Endothelial cell of umbilical vein (primary cell): ENCODE measurements around the gene TMEM125. TPM values are rescaled to one million over a fixed set of nuclear protein-coding genes. Genes with fewer than 3 reads are reported as not detected.

ENCODE experiments used
- BruUV-seq: library from RNA; stranded (reverse); fragments of 400-500 nt; replicated peaks from 2 replicates; lab custom pipeline; 2021; lab: Mats Ljungman, UMichigan
- CTCF ChIA-PET: fragments of 300-600, 350-600 bp; sonication (Branson Sonifier 250); formaldehyde crosslinking; loops from one replicate; lab custom pipeline; 2021; ENCODE audit warnings: antibody characterized with exemption, inconsistent platforms; lab: Charles Lee
- POLR2A ChIA-PET: fragments of 300-600, 350-600 bp; sonication (Branson Sonifier 250); formaldehyde crosslinking; loops from one replicate; lab custom pipeline; 2021; ENCODE audit warnings: antibody characterized with exemption, inconsistent platforms; lab: Charles Lee
- DNase-seq: peaks from one replicate; pipeline ENCODE4 v3.0.0-alpha.2; 2011; ENCODE audit warnings: low read depth, low spot score
- FAIRE-seq: peaks from 2 replicates; lab custom pipeline; 2011; peaks lifted over from hg19 to GRCh38; lab: Jason Lieb, UNC
- H2AFZ ChIP-seq: 2 replicates; pipeline ENCODE4 v1.6.0; 2012; ENCODE audit warnings: low read depth, low read length, control low read depth, inconsistent platforms
- H3K27ac ChIP-seq: 2 replicates; pipeline ENCODE4 v1.5.1; 2011; ENCODE audit warnings: low read depth, mild to moderate bottlenecking, control low read depth, low read length, moderate library complexity; ENCODE audit not compliant: insufficient read depth
- H3K27me3 ChIP-seq, 2 experiments: 2 replicates each; pipeline versions ENCODE4 v1.6.0 to v1.6.1; 2011; ENCODE audit warnings: low read length in 2 of 2, mixed read lengths in 1 of 2; ENCODE audit not compliant: control insufficient read depth in 2 of 2, insufficient read depth in 2 of 2
- H3K36me3 ChIP-seq, 2 experiments: 2 replicates in 1 of 2; 3 replicates in 1 of 2; pipeline ENCODE4 v1.5.1; 2011; ENCODE audit warnings: low read length in 2 of 2, mild to moderate bottlenecking in 1 of 2, moderate library complexity in 1 of 2; ENCODE audit not compliant: control insufficient read depth in 2 of 2, insufficient read depth in 2 of 2; ENCODE audit errors: extremely low read depth in 1 of 2
- H3K4me1 ChIP-seq: 3 replicates; pipeline ENCODE4 v1.5.1; 2011; ENCODE audit warnings: mild to moderate bottlenecking, low read length; ENCODE audit not compliant: control insufficient read depth, insufficient read depth; ENCODE audit errors: extremely low read depth
- H3K4me2 ChIP-seq: 2 replicates; pipeline ENCODE4 v1.6.1; 2011; ENCODE audit warnings: low read length, control low read depth, mixed read lengths; ENCODE audit not compliant: insufficient read depth
- H3K4me3 ChIP-seq, 3 experiments: fragments of 200-600 bp in 1 of 3; sonication (generic), shearing (Covaris generic) in 1 of 3; replicated peaks in 1 of 3; 2 replicates each; pipeline ENCODE4 v1.5.1; 2011 to 2016; ENCODE audit warnings: control low read depth in 3 of 3, low read length in 3 of 3, mild to moderate bottlenecking in 2 of 3, inconsistent platforms in 1 of 3, low read depth in 1 of 3, moderate library complexity in 1 of 3; ENCODE audit not compliant: insufficient read depth in 1 of 3
- H3K79me2 ChIP-seq: 2 replicates; pipeline ENCODE4 v1.6.0; 2012; ENCODE audit warnings: low read length, inconsistent platforms; ENCODE audit not compliant: control insufficient read depth, insufficient read depth
- H3K9ac ChIP-seq: replicated peaks from 2 replicates; pipeline ENCODE3; 2011; ENCODE audit warnings: low read length, control low read depth; ENCODE audit not compliant: insufficient read depth; ENCODE audit errors: extremely low read depth
- H3K9me1 ChIP-seq: replicated peaks from 3 replicates; pipeline ENCODE4 v1.6.0; 2011; ENCODE audit warnings: mild to moderate bottlenecking, low read length; ENCODE audit not compliant: control insufficient read depth, insufficient read depth; ENCODE audit errors: extremely low read depth
- H3K9me3 ChIP-seq: replicated peaks from 2 replicates; pipeline ENCODE4 v1.5.1; 2012; ENCODE audit warnings: low read length, inconsistent platforms; ENCODE audit not compliant: control insufficient read depth, insufficient read depth
- H4K20me1 ChIP-seq: replicated peaks from 2 replicates; pipeline ENCODE3; 2011; ENCODE audit warnings: mild to moderate bottlenecking, low read length; ENCODE audit not compliant: control insufficient read depth, insufficient read depth; ENCODE audit errors: extremely low read depth
- CTCF ChIP-seq, 2 donors: IDR thresholded peaks; 1 replicate in 1 of 2; 2 replicates in 1 of 2; pipeline ENCODE4 v1.5.1; 2011; ENCODE audit warnings: low read length in 2 of 2, mild to moderate bottlenecking in 2 of 2, moderate library complexity in 2 of 2, control low read depth in 1 of 2, inconsistent platforms in 1 of 2, low read depth in 1 of 2; ENCODE audit not compliant: insufficient read depth in 1 of 2; ENCODE audit errors: extremely low read depth in 1 of 2
- EZH2 ChIP-seq: IDR thresholded peaks from 2 replicates; pipeline ENCODE4 v1.6.1; 2012; ENCODE audit warnings: borderline replicate concordance, low read depth, mild to moderate bottlenecking, moderate library complexity, low read length, inconsistent platforms; ENCODE audit not compliant: severe bottlenecking
- FOS ChIP-seq: IDR thresholded peaks from 2 replicates; pipeline ENCODE4 v1.6.1; 2011; ENCODE audit warnings: mild to moderate bottlenecking, low read length, moderate library complexity, borderline replicate concordance; ENCODE audit not compliant: insufficient read depth
- GATA2 ChIP-seq: IDR thresholded peaks from 2 replicates; pipeline ENCODE4 v1.7.0; 2011; ENCODE audit warnings: low read depth, mild to moderate bottlenecking, moderate library complexity, mixed read lengths, low read length; ENCODE audit not compliant: insufficient read length, insufficient read depth
- JUN ChIP-seq: IDR thresholded peaks from 2 replicates; pipeline ENCODE4 v1.6.1; 2011; ENCODE audit warnings: borderline replicate concordance, low read depth; ENCODE audit not compliant: insufficient read length, insufficient read depth
- MAX ChIP-seq: IDR thresholded peaks from 2 replicates; pipeline ENCODE4 v1.6.1; 2011; ENCODE audit not compliant: insufficient read depth, insufficient read length
- MYC ChIP-seq: IDR thresholded peaks from one replicate; pipeline ENCODE4 v1.6.1; 2011; ENCODE audit warnings: mild to moderate bottlenecking, low read depth, low read length
- POLR2A ChIP-seq: IDR thresholded peaks from 2 replicates; pipeline ENCODE4 v1.6.1; 2012; ENCODE audit warnings: low read depth, mild to moderate bottlenecking, control low read depth, low read length
- POLR2AphosphoS5 ChIP-seq: IDR thresholded peaks from 2 replicates; pipeline ENCODE4 v1.6.1; 2012; ENCODE audit warnings: low read depth, mild to moderate bottlenecking, control low read depth, low read length, moderate library complexity; ENCODE audit not compliant: insufficient read depth
- dilution Hi-C: fragments of 300-500 bp; cut with MboI; formaldehyde crosslinking; loops from one replicate; pipeline ENCODE4 v1.15.0; 2019; ENCODE audit warnings: low sequenced_read_pairs; ENCODE audit not compliant: extremely low pct_ligation_motif_present
- intact Hi-C: fragments of 100-400 bp; cut with micrococcal nuclease; formaldehyde crosslinking; loops from one replicate; pipeline ENCODE4 v1.10.0; 2022
- polyA plus RNA-seq, 4 experiments: library from polyadenylated mRNA; depleted of rRNA in 3 of 4; stranded (reverse) in 3 of 4; unstranded in 1 of 4; fragments of >200 nt; gene quantifications; 2 replicates each; pipeline versions ENCODE4 v1.2.1 to v1.2.3, GENCODE V29; 2011 to 2012; ENCODE audit warnings: missing spikeins in 1 of 4
- total RNA-seq: library from RNA; stranded (reverse); gene quantifications from 2 replicates; pipeline ENCODE4 v1.2.3, GENCODE V29; 2021

Gene TMEM125
- total and polyA plus RNA-seq, 2 donors (not counting 3 experiments of a cell fraction or from before 2014, with no cell fraction given) = 0.17 TPM; not detected in 1

GRCh38 chr1:43273708-43274107, 3.9 kb downstream of the TMEM125 start:
- Histone ChIP-seq H3K4me2 (no peak overlapping the region), H4K20me1 (no peaks in the 10 kb centered on the region), H3K9me1 (no peaks in the 10 kb centered on the region), H3K4me3 (no peak overlapping the region), H2AFZ (no peak overlapping the region), H3K9ac (no peak overlapping the region), H3K79me2 (no peaks in the 10 kb centered on the region), H3K36me3 (no peaks in the 10 kb centered on the region), H3K27me3 (no peaks in the 10 kb centered on the region), H3K27ac (no peak overlapping the region), H3K9me3 (no peaks in the 10 kb centered on the region), H3K4me1 (peaks cover 3% of the 10 kb centered on the region)
- CTCF ChIA-PET = no interaction called here
- dilution Hi-C loops (no loop called here), intact Hi-C loops (loop anchor here (1.0 kb wide), 1 partner anchor 27 kb away; the partner anchor contains the start of gene TIE1)
- FAIRE-seq (no peak), DNase-seq (no peak)
- BruUV-seq = no TSS peak
- TF ChIP-seq GATA2 (no peak), POLR2A (no peak), POLR2AphosphoS5 (no peak), MYC (no peak), EZH2 (no peak), FOS (no peak), JUN (no peak), MAX (no peak), CTCF (IDR thresholded peaks at IDR 0.05; ENCODE audit: extremely low read depth in 1 of 2, insufficient read depth in 1 of 2, low read depth in 1 of 2, low read length in 2 of 2) (no peak)
- POLR2A ChIA-PET = no interaction called here
